MV-4-11 (cell line): Measurements from ENCODE around the gene CNTLN.

ENCODE experiments used
- DNase-seq: peaks from one replicate; lab custom pipeline; 2025; lab: John Stamatoyannopoulos, UW

CNTLN gene

GRCh38 chr9:17134396-17135294 lies at the start of gene CNTLN:
CNTLN (plus strand) TSS chr9:17135040; CDS start chr9:17135066, 26 bp downstream.
- peak; percentile 79 for DNase-seq

GRCh38 chr9:17088566-17088965 lies 46.3 kb upstream of the CNTLN start:
- DNase-seq: no peak

- DNase-seq: no peak
Observed at GRCh38 chr9:17090041-17090440, 44.8 kb upstream of the CNTLN start.

- DNase-seq: peak; percentile 43
Observed at GRCh38 chr9:17116400-17116837, 18.4 kb upstream of the CNTLN start.

GRCh38 chr9:17117372-17117771 lies 17.5 kb upstream of the CNTLN start:
- no peak for DNase-seq

GRCh38 chr9:17120203-17120602 lies 14.6 kb upstream of the CNTLN start:
- no peak for DNase-seq

- no peak for DNase-seq
Observed at GRCh38 chr9:17121264-17121663, 13.6 kb upstream of the CNTLN start.

- peak; percentile 74 for DNase-seq
Observed at GRCh38 chr9:17130291-17130690, 4.5 kb upstream of the CNTLN start.

- DNase-seq: no peak
Observed at GRCh38 chr9:17130725-17131124, 4.1 kb upstream of the CNTLN start.

- no peak for DNase-seq
Observed at GRCh38 chr9:17131494-17131893, 3.3 kb upstream of the CNTLN start.

- peak; percentile 5 for DNase-seq
Observed at GRCh38 chr9:17135295-17136160, 688 bp downstream of the CNTLN start.

GRCh38 chr9:17137566-17137965 lies 2.7 kb downstream of the CNTLN start:
- no peak for DNase-seq

GRCh38 chr9:17138503-17138902 lies 3.7 kb downstream of the CNTLN start:
- no peak for DNase-seq

GRCh38 chr9:17140418-17140817 lies 5.6 kb downstream of the CNTLN start:
- no peak for DNase-seq

- DNase-seq: no peak
Observed at GRCh38 chr9:17148324-17148723, 13.5 kb downstream of the CNTLN start.

- DNase-seq: no peak
Observed at GRCh38 chr9:17159469-17159868, 24.6 kb downstream of the CNTLN start.

GRCh38 chr9:17160327-17160726 lies 25.5 kb downstream of the CNTLN start:
- peak; percentile 68 for DNase-seq

- DNase-seq: peak; percentile 66
Observed at GRCh38 chr9:17165764-17166163, 30.9 kb downstream of the CNTLN start.

- DNase-seq: no peak
Observed at GRCh38 chr9:17166346-17166745, 31.5 kb downstream of the CNTLN start.

GRCh38 chr9:17171309-17172094 lies 36.7 kb downstream of the CNTLN start:
- no peak for DNase-seq

- DNase-seq: peak; percentile 81
Observed at GRCh38 chr9:17177496-17177895, 42.7 kb downstream of the CNTLN start.

- DNase-seq: no peak
Observed at GRCh38 chr9:17185481-17186029, 50.7 kb downstream of the CNTLN start.
